ENCODE measurements around the gene CCDC12.

DNA sequence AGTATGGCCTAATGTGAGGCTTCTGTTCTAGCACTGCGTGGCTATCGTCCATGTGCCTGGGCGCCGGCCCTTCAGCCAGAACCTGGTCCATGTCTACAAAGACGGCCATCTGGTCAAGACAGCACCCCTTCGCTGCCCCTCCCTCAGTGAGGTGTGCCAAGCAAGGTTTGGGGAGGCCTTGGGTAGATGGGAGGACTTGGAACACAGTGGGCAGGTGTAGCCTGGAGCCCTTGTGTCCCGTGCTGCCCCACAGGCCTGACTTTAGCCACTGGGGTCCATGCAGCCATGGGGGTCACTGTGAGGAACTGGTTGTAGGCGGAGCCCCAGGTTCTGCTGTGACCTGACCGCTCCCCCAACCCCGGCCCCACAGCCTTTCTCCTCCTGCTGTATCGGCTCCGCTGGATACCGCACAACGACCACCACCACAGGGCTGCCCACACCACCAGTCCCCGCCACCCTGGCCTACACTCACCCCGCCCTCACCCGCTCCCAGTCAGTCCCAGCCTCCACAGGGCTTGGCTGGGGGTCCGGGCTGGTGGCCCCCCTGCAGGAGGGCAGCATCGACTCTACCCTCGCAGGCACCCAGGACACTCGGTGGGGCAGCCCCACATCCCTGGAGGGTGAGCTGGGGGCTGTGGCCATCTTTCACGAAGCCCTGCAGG, 19.5 kb upstream of the CCDC12 start:
- TF ChIP-seq, protein P1, sequence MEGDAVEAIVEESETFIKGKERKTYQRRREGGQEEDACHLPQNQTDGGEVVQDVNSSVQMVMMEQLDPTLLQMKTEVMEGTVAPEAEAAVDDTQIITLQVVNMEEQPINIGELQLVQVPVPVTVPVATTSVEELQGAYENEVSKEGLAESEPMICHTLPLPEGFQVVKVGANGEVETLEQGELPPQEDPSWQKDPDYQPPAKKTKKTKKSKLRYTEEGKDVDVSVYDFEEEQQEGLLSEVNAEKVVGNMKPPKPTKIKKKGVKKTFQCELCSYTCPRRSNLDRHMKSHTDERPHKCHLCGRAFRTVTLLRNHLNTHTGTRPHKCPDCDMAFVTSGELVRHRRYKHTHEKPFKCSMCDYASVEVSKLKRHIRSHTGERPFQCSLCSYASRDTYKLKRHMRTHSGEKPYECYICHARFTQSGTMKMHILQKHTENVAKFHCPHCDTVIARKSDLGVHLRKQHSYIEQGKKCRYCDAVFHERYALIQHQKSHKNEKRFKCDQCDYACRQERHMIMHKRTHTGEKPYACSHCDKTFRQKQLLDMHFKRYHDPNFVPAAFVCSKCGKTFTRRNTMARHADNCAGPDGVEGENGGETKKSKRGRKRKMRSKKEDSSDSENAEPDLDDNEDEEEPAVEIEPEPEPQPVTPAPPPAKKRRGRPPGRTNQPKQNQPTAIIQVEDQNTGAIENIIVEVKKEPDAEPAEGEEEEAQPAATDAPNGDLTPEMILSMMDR (IDR thresholded peaks at IDR 0.05; ENCODE audit: borderline replicate concordance, extremely low read depth, low read length, poor library complexity, severe bottlenecking): no peak
- no peak for TF ChIP-seq EZH2 (IDR thresholded peaks at IDR 0.05; ENCODE audit: borderline replicate concordance, low read depth, low read length, severe bottlenecking)

All from DND-41 (cell line).